NCI-H1694 (cell line): ENCODE measurements around the gene C1orf74.

Source experiments
- DNase-seq: peaks from one replicate; lab custom pipeline; 2025; lab: John Stamatoyannopoulos, UW

Gene C1orf74

GRCh38 chr1:209742409-209743144 is 41.8 kb downstream of the C1orf74 start:
- DNase-seq = no peak

- no peak for DNase-seq
Observed at GRCh38 chr1:209741889-209742288, 42.5 kb downstream of the C1orf74 start.

- no peak for DNase-seq
Observed at GRCh38 chr1:209741193-209741592, 43.2 kb downstream of the C1orf74 start.

- DNase-seq = no peak
Observed at GRCh38 chr1:209738270-209738669, 46.1 kb downstream of the C1orf74 start.

GRCh38 chr1:209737118-209737505 is 47.2 kb downstream of the C1orf74 start:
- DNase-seq = no peak

GRCh38 chr1:209736490-209737117 is 47.8 kb downstream of the C1orf74 start:
- DNase-seq = no peak

GRCh38 chr1:209733409-209734192 is 50.8 kb downstream of the C1orf74 start:
- no peak for DNase-seq

- DNase-seq = no peak
Observed at GRCh38 chr1:209732725-209733124, 51.6 kb downstream of the C1orf74 start.

- DNase-seq = no peak
Observed at GRCh38 chr1:209729436-209729835, 54.9 kb downstream of the C1orf74 start.
